IgD-negative memory B cell (primary cell): Measurements from ENCODE around the gene MCC. TPM values are rescaled to one million over a fixed set of nuclear protein-coding genes. Genes with fewer than 3 reads are reported as not detected.

Experiments
- H3K27ac Mint-ChIP-seq, 3 donors: one replicate each; pipeline ENCODE4 v1.8.0; 2020 to 2022; ENCODE audit warnings: mild to moderate bottlenecking in 3 of 3, mixed read lengths in 3 of 3, moderate library complexity in 1 of 3
- H3K27me3 Mint-ChIP-seq: one replicate; pipeline ENCODE4 v1.8.0; 2021; ENCODE audit warnings: mixed read lengths
- H3K36me3 Mint-ChIP-seq: one replicate; pipeline ENCODE4 v1.8.0; 2020; ENCODE audit warnings: mild to moderate bottlenecking, mixed read lengths
- H3K4me1 Mint-ChIP-seq, 3 donors: one replicate each; pipeline ENCODE4 v1.8.0; 2020 to 2022; ENCODE audit warnings: mixed read lengths in 3 of 3, mild to moderate bottlenecking in 1 of 3
- H3K4me3 Mint-ChIP-seq, 4 donors: one replicate each; pipeline ENCODE4 v1.8.0; 2020 to 2022; ENCODE audit warnings: mild to moderate bottlenecking in 4 of 4, mixed read lengths in 4 of 4, moderate library complexity in 3 of 4
- H3K9me3 Mint-ChIP-seq, 3 donors: one replicate each; pipeline ENCODE4 v1.8.0; 2020 to 2021; ENCODE audit warnings: mixed read lengths in 3 of 3, mild to moderate bottlenecking in 1 of 3
- polyA plus RNA-seq: library from polyadenylated mRNA; unstranded; fragments of 300-500 nt; fragmentation: Illumina TruSeq; gene quantifications from one replicate; pipeline ENCODE4 v1.2.3, GENCODE V29; 2021

MCC gene
- polyA plus RNA-seq, 1 donor from 2014 or later = 0.40 TPM

GRCh38 chr5:113052041-113052795, 436.0 kb downstream of the MCC start:
- H3K27ac Mint-ChIP-seq = no peak overlapping the region
- no peaks in the 10 kb centered on the region for H3K36me3 Mint-ChIP-seq
- peaks cover 7 to 17% (median 15%) of the 10 kb centered on the region in 3 donors for H3K4me1 Mint-ChIP-seq
- H3K9me3 Mint-ChIP-seq = no peaks in the 10 kb centered on the region
- no peak overlapping the region for H3K4me3 Mint-ChIP-seq
- H3K27me3 Mint-ChIP-seq = no peaks in the 10 kb centered on the region

GRCh38 chr5:113050721-113051382, 437.4 kb downstream of the MCC start:
- Mint-ChIP-seq H3K36me3 (no peaks in the 10 kb centered on the region), H3K9me3 (no peaks in the 10 kb centered on the region), H3K4me3 (no peak overlapping the region), H3K27ac (peak overlapping the region in 1 of 3 donors; percentile 74), H3K4me1 (peaks cover 8 to 15% (median 15%) of the 10 kb centered on the region in 3 donors), H3K27me3 (no peaks in the 10 kb centered on the region)

- no peaks in the 10 kb centered on the region for H3K27me3 Mint-ChIP-seq
- H3K36me3 Mint-ChIP-seq = no peaks in the 10 kb centered on the region
- peaks cover 8 to 15% (median 15%) of the 10 kb centered on the region in 3 donors for H3K4me1 Mint-ChIP-seq
- H3K9me3 Mint-ChIP-seq = no peaks in the 10 kb centered on the region
- peak overlapping the region in 1 of 4 donors; percentile 53 for H3K4me3 Mint-ChIP-seq
- H3K27ac Mint-ChIP-seq = no peak overlapping the region
Observed at GRCh38 chr5:113048931-113049330, 439.3 kb downstream of the MCC start.

GRCh38 chr5:113047733-113048652, 440.3 kb downstream of the MCC start:
- H3K9me3 Mint-ChIP-seq = no peaks in the 10 kb centered on the region
- H3K4me3 Mint-ChIP-seq = peak overlapping the region; percentile 5 to 92 (median 78)
- H3K27me3 Mint-ChIP-seq = no peaks in the 10 kb centered on the region
- no peaks in the 10 kb centered on the region for H3K36me3 Mint-ChIP-seq
- peak overlapping the region in 2 of 3 donors; percentile 7 to 63 for H3K27ac Mint-ChIP-seq
- peaks cover 8 to 15% (median 15%) of the 10 kb centered on the region in 3 donors for H3K4me1 Mint-ChIP-seq

- Mint-ChIP-seq H3K27ac (peak overlapping the region in 1 of 3 donors; percentile 92), H3K9me3 (no peaks in the 10 kb centered on the region), H3K4me1 (peaks cover 8 to 15% (median 15%) of the 10 kb centered on the region in 3 donors), H3K36me3 (peaks cover 3% of the 10 kb centered on the region), H3K27me3 (no peaks in the 10 kb centered on the region), H3K4me3 (peak overlapping the region in 1 of 4 donors; percentile 92)
Observed at GRCh38 chr5:113047234-113047633, 441.0 kb downstream of the MCC start.

GRCh38 chr5:113044776-113045465, 443.3 kb downstream of the MCC start:
- H3K9me3 Mint-ChIP-seq = no peaks in the 10 kb centered on the region
- H3K27ac Mint-ChIP-seq = no peak overlapping the region
- peaks cover 8 to 15% (median 15%) of the 10 kb centered on the region in 3 donors for H3K4me1 Mint-ChIP-seq
- H3K36me3 Mint-ChIP-seq = peaks cover 3% of the 10 kb centered on the region
- H3K4me3 Mint-ChIP-seq = no peak overlapping the region
- peaks cover 2% of the 10 kb centered on the region for H3K27me3 Mint-ChIP-seq

- no peak overlapping the region for H3K4me3 Mint-ChIP-seq
- peaks cover 3% of the 10 kb centered on the region for H3K36me3 Mint-ChIP-seq
- H3K9me3 Mint-ChIP-seq = no peaks in the 10 kb centered on the region
Observed at GRCh38 chr5:113043491-113043931, 444.7 kb downstream of the MCC start.

GRCh38 chr5:113042491-113043243, 445.6 kb downstream of the MCC start:
- H3K27ac Mint-ChIP-seq = no peak overlapping the region

More at GRCh38 chr5:113043491-113043931, 444.7 kb downstream of the MCC start:
- H3K4me1 Mint-ChIP-seq = peaks cover 8 to 12% (median 11%) of the 10 kb centered on the region in 3 donors
- peaks cover 4% of the 10 kb centered on the region for H3K27me3 Mint-ChIP-seq
- H3K27ac Mint-ChIP-seq = no peak overlapping the region

GRCh38 chr5:113040672-113041260, 447.5 kb downstream of the MCC start:
- Mint-ChIP-seq H3K36me3 (peaks cover 3% of the 10 kb centered on the region), H3K4me1 (no peaks in the 10 kb centered on the region), H3K4me3 (no peak overlapping the region)

More at GRCh38 chr5:113042491-113043243, 445.6 kb downstream of the MCC start:
- Mint-ChIP-seq H3K4me3 (no peak overlapping the region), H3K36me3 (peaks cover 3% of the 10 kb centered on the region), H3K4me1 (peaks cover 3 to 6% (median 4%) of the 10 kb centered on the region in 3 donors), H3K27me3 (peaks cover 4% of the 10 kb centered on the region), H3K9me3 (no peaks in the 10 kb centered on the region)

GRCh38 chr5:113039934-113040285, 448.3 kb downstream of the MCC start:
- H3K36me3 Mint-ChIP-seq = peaks cover 3% of the 10 kb centered on the region
- H3K4me1 Mint-ChIP-seq = no peaks in the 10 kb centered on the region
- H3K27me3 Mint-ChIP-seq = peaks cover 4% of the 10 kb centered on the region
- H3K9me3 Mint-ChIP-seq = no peaks in the 10 kb centered on the region
- no peak overlapping the region for H3K27ac Mint-ChIP-seq
- H3K4me3 Mint-ChIP-seq = no peak overlapping the region

More at GRCh38 chr5:113040672-113041260, 447.5 kb downstream of the MCC start:
- H3K9me3 Mint-ChIP-seq = no peaks in the 10 kb centered on the region
- peaks cover 4% of the 10 kb centered on the region for H3K27me3 Mint-ChIP-seq
- peak overlapping the region in 1 of 3 donors; percentile 5 for H3K27ac Mint-ChIP-seq

GRCh38 chr5:113039229-113039933, 448.9 kb downstream of the MCC start:
- Mint-ChIP-seq H3K27me3 (peaks cover 4% of the 10 kb centered on the region), H3K27ac (no peak overlapping the region), H3K4me3 (no peak overlapping the region)

GRCh38 chr5:113038714-113039113, 449.5 kb downstream of the MCC start:
- H3K27me3 Mint-ChIP-seq = peaks cover 4% of the 10 kb centered on the region

More at GRCh38 chr5:113039229-113039933, 448.9 kb downstream of the MCC start:
- no peaks in the 10 kb centered on the region for H3K4me1 Mint-ChIP-seq
- H3K9me3 Mint-ChIP-seq = no peaks in the 10 kb centered on the region
- peaks cover 3% of the 10 kb centered on the region for H3K36me3 Mint-ChIP-seq

GRCh38 chr5:113038136-113038535, 450.1 kb downstream of the MCC start:
- Mint-ChIP-seq H3K27me3 (peaks cover 4% of the 10 kb centered on the region), H3K36me3 (peaks cover 3% of the 10 kb centered on the region)

More at GRCh38 chr5:113038714-113039113, 449.5 kb downstream of the MCC start:
- no peak overlapping the region for H3K4me3 Mint-ChIP-seq
- peaks cover 3% of the 10 kb centered on the region for H3K36me3 Mint-ChIP-seq
- H3K9me3 Mint-ChIP-seq = no peaks in the 10 kb centered on the region
- H3K27ac Mint-ChIP-seq = no peak overlapping the region
- no peaks in the 10 kb centered on the region for H3K4me1 Mint-ChIP-seq

More at GRCh38 chr5:113038136-113038535, 450.1 kb downstream of the MCC start:
- H3K27ac Mint-ChIP-seq = no peak overlapping the region
- no peak overlapping the region for H3K4me3 Mint-ChIP-seq
- H3K4me1 Mint-ChIP-seq = no peaks in the 10 kb centered on the region
- H3K9me3 Mint-ChIP-seq = no peaks in the 10 kb centered on the region
